ENCODE data around the gene RAB4B. TPM values are rescaled to one million over a fixed set of nuclear protein-coding genes. Genes with fewer than 3 reads are reported as not detected.
"Not testable (repeated sequence)": the region's sequence is repeated elsewhere in the genome, so short reads cannot be mapped to it uniquely, and the experiment has no call there.

The RAB4B gene
- total RNA-seq, 1 donor from 2014 or later: 20.7 TPM

GRCh38 chr19:40808497-40808896 is 30.4 kb downstream of the RAB4B start:
- H3K9me3 Mint-ChIP-seq (ENCODE audit: low read depth): no peaks in the 10 kb centered on the region
- peaks cover 14% of the 10 kb centered on the region for H3K27me3 Mint-ChIP-seq
- peaks cover 41% of the 10 kb centered on the region for H3K4me1 Mint-ChIP-seq (ENCODE audit: low read depth)
- no peak for DNase-seq (ENCODE audit: low spot score, unreplicated experiment)
- H3K36me3 Mint-ChIP-seq (ENCODE audit: insufficient read depth): peaks cover 10% of the 10 kb centered on the region
- TF ChIP-seq CTCF (IDR thresholded peaks at IDR 0.05; ENCODE audit: unreplicated experiment): no peak
- H3K4me3 Mint-ChIP-seq (ENCODE audit: low read depth): no peak overlapping the region
- H3K27ac Mint-ChIP-seq: peak overlapping the region; percentile 67

GRCh38 chr19:40809358-40810086 is 31.5 kb downstream of the RAB4B start:
- DNase-seq (ENCODE audit: low spot score, unreplicated experiment): no peak
- Mint-ChIP-seq H3K4me3 (ENCODE audit: low read depth) (no peak overlapping the region), H3K36me3 (ENCODE audit: insufficient read depth) (peaks cover 8% of the 10 kb centered on the region), H3K27ac (peak overlapping the region; percentile 33), H3K27me3 (peaks cover 24% of the 10 kb centered on the region), H3K9me3 (ENCODE audit: low read depth) (no peaks in the 10 kb centered on the region), H3K4me1 (ENCODE audit: low read depth) (peaks cover 32% of the 10 kb centered on the region)
- TF ChIP-seq CTCF (IDR thresholded peaks at IDR 0.05; ENCODE audit: unreplicated experiment): no peak

- H3K27me3 Mint-ChIP-seq: peaks cover 31% of the 10 kb centered on the region
- H3K27ac Mint-ChIP-seq: peak overlapping the region; percentile 33
- no peak for DNase-seq (ENCODE audit: low spot score, unreplicated experiment)
- peaks cover 28% of the 10 kb centered on the region for H3K4me1 Mint-ChIP-seq (ENCODE audit: low read depth)
- peak overlapping the region; percentile 24 for H3K4me3 Mint-ChIP-seq (ENCODE audit: low read depth)
- H3K9me3 Mint-ChIP-seq (ENCODE audit: low read depth): no peaks in the 10 kb centered on the region
- peaks cover 8% of the 10 kb centered on the region for H3K36me3 Mint-ChIP-seq (ENCODE audit: insufficient read depth)
- no peak for TF ChIP-seq CTCF (IDR thresholded peaks at IDR 0.05; ENCODE audit: unreplicated experiment)
Observed at GRCh38 chr19:40810160-40810559, 32.1 kb downstream of the RAB4B start.

GRCh38 chr19:40810649-40811408 is 32.8 kb downstream of the RAB4B start:
- Mint-ChIP-seq H3K27me3 (peaks cover 35% of the 10 kb centered on the region), H3K4me3 (ENCODE audit: low read depth) (peak overlapping the region; percentile 82), H3K4me1 (ENCODE audit: low read depth) (peaks cover 28% of the 10 kb centered on the region), H3K27ac (peak overlapping the region; percentile 93)
- not testable (repeated sequence) for H3K9me3 Mint-ChIP-seq (ENCODE audit: low read depth); H3K36me3 Mint-ChIP-seq (ENCODE audit: insufficient read depth)
- DNase-seq (ENCODE audit: low spot score, unreplicated experiment): peak; percentile 55

- DNase-seq (ENCODE audit: low spot score, unreplicated experiment): no peak
Observed at GRCh38 chr19:40811478-40812341, 33.7 kb downstream of the RAB4B start.

GRCh38 chr19:40812571-40812970 is 34.5 kb downstream of the RAB4B start:
- not testable (repeated sequence) for H3K9me3 Mint-ChIP-seq (ENCODE audit: low read depth); H3K36me3 Mint-ChIP-seq (ENCODE audit: insufficient read depth); DNase-seq (ENCODE audit: low spot score, unreplicated experiment)
- Mint-ChIP-seq H3K4me1 (ENCODE audit: low read depth) (peaks cover 21% of the 10 kb centered on the region), H3K27ac (peak overlapping the region; percentile 6), H3K4me3 (ENCODE audit: low read depth) (peak overlapping the region; percentile 82), H3K27me3 (peaks cover 40% of the 10 kb centered on the region)

More at GRCh38 chr19:40811478-40812341, 33.7 kb downstream of the RAB4B start:
- Mint-ChIP-seq H3K36me3 (ENCODE audit: insufficient read depth) (peaks cover 7% of the 10 kb centered on the region), H3K4me1 (ENCODE audit: low read depth) (peaks cover 25% of the 10 kb centered on the region), H3K27me3 (peaks cover 39% of the 10 kb centered on the region), H3K9me3 (ENCODE audit: low read depth) (no peaks in the 10 kb centered on the region), H3K27ac (peak overlapping the region; percentile 88), H3K4me3 (ENCODE audit: low read depth) (peak overlapping the region; percentile 82)
- TF ChIP-seq CTCF (IDR thresholded peaks at IDR 0.05; ENCODE audit: unreplicated experiment): no peak

Data from progenitor cell of endocrine pancreas (in vitro differentiated cells).